Measurements from ENCODE around the gene STAG1. TPM values are rescaled to one million over a fixed set of nuclear protein-coding genes. Genes with fewer than 3 reads are reported as not detected.
A peak's percentile ranks its signal among the peaks of the same experiment; 100 is the strongest.
"Not testable (repeated sequence)": the region's sequence is repeated elsewhere in the genome, so short reads cannot be mapped to it uniquely, and the experiment has no call there.

The STAG1 gene
- total RNA-seq, 4 donors from 2014 or later: 48.6 to 71.2 (median 58.2) TPM

GRCh38 chr3:136772709-136773108, 20.5 kb upstream of the STAG1 start:
- no peaks in the 10 kb centered on the region for H3K4me1 ChIP-seq
- H3K36me3 ChIP-seq: no peaks in the 10 kb centered on the region
- H3K27me3 ChIP-seq: no peaks in the 10 kb centered on the region
- H3K27ac ChIP-seq: no peak overlapping the region
- TF ChIP-seq CTCF (IDR thresholded peaks at IDR 0.05) (no peak), POLR2A (IDR thresholded peaks at IDR 0.05) (no peak), EP300 (IDR thresholded peaks at IDR 0.05) (no peak)
- 43 to 57% methylated on average over 1 of the region's 1 CpG for WGBS, 2 donors
- H3K4me3 ChIP-seq: no peak overlapping the region
- DNase-seq (ENCODE audit: low spot score in 2 of 2): no peak
- no peaks in the 10 kb centered on the region for H3K9me3 ChIP-seq

- H3K4me3 ChIP-seq, H3K9me3 ChIP-seq, H3K27me3 ChIP-seq, H3K36me3 ChIP-seq, H3K27ac ChIP-seq: not testable (repeated sequence)
- peaks cover 0 to 13% (median 4%) of the 10 kb centered on the region in 4 donors for H3K4me1 ChIP-seq
- WGBS, 2 donors: 86 to 89% methylated on average over 20 of the region's 20 CpGs
- peak in 1 of 2 donors; percentile 24 for DNase-seq (ENCODE audit: low spot score in 2 of 2)
- TF ChIP-seq CTCF (IDR thresholded peaks at IDR 0.05) (peak in 1 of 5 experiments; percentile 25), EP300 (IDR thresholded peaks at IDR 0.05) (peak in 1 of 2 donors; percentile 15)
Observed at GRCh38 chr3:136758160-136759102, 6.3 kb upstream of the STAG1 start.

DNA sequence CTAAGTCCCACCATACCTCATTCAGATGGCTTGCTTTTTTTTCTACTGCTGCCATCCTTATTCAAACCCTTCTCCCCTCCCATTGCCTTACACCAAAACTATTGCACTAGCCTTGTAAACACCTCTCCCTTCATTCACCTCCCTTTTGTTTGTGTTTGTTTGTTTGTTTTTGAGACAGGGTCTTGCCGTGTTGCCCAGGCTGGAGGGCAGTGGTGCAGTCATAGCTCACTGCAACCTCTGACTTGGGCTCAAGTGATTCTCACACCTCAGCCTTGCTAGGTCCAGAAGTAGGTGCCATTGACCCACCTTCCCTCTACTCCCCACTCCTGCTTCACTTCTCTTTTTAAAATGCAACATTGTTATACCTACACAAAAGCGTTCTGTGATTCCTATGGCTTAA, 3.0 kb upstream of the STAG1 start:
- Histone ChIP-seq H3K4me1 (peaks cover 0 to 21% (median 5%) of the 10 kb centered on the region in 4 donors), H3K4me3 (no peak overlapping the region), H3K9me3 (no peaks in the 10 kb centered on the region), H3K36me3 (no peaks in the 10 kb centered on the region), H3K27me3 (no peaks in the 10 kb centered on the region), H3K27ac (no peak overlapping the region)
- TF ChIP-seq CTCF (IDR thresholded peaks at IDR 0.05) (no peak), EP300 (IDR thresholded peaks at IDR 0.05) (no peak), POLR2A (IDR thresholded peaks at IDR 0.05) (no peak)
- DNase-seq (ENCODE audit: low spot score in 2 of 2): no peak
- WGBS, 2 donors: 79 to 87% methylated on average over 2 of the region's 2 CpGs

- no peaks in the 10 kb centered on the region for H3K9me3 ChIP-seq
Observed at GRCh38 chr3:136753326-136753939, 1.3 kb upstream of the STAG1 start.

More at GRCh38 chr3:136753326-136753939, 1.3 kb upstream of the STAG1 start:
- H3K36me3 ChIP-seq: no peaks in the 10 kb centered on the region
- TF ChIP-seq EP300 (IDR thresholded peaks at IDR 0.05): no peak
- TF ChIP-seq CTCF (IDR thresholded peaks at IDR 0.05): no peak
- TF ChIP-seq POLR2A (IDR thresholded peaks at IDR 0.05): no peak
- peak overlapping the region; percentile 98 to 100 (median 98) for H3K27ac ChIP-seq
- H3K4me1 ChIP-seq: peaks cover 0 to 39% (median 16%) of the 10 kb centered on the region in 4 donors
- peak overlapping the region; percentile 65 to 94 (median 88) for H3K4me3 ChIP-seq
- H3K27me3 ChIP-seq: no peaks in the 10 kb centered on the region
- 50 to 62% methylated on average over 11 of the region's 11 CpGs for WGBS, 2 donors
- no peak for DNase-seq (ENCODE audit: low spot score in 2 of 2)

Data from tibial nerve (tissue), 4 donors.